ENCODE data around the gene SRSF3.
A peak's percentile ranks its signal among the peaks of the same experiment; 100 is the strongest.

SRSF3 gene

DNA sequence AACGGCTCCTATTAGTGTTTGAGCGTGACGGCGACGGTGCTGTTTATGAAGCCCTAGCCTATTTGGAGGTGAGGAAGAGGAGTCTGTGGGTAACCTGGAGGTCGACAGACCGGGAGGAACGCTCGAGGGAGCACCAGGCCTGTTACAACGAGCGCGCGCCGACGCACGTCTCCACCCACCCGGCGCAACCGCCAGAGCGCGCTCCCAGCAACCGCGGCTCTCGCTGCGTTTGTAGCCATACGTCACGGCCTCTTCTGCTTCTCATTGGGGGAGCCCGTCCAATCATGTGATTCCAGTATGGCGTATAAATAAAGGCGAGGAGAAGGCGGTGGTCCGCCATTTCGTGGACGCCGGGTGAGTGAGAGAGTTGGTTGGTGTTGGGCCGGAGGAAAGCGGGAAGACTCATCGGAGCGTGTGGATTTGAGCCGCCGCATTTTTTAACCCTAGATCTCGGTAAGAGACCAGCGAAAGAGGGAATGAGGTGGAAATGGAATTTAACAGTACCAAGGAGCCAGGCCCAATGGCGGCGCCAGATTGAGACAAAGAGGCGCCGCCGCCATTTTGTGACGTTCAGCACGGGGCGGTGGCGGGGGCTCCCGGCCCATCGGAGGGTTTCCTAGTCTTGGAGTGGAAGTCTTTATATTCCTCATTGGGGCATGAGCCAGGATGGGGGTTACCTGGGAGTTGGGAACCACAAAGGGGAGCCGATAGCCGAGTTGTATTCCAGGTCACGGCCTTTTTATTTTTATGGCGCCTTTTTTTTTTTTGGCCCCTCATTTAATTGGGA lies at the start of gene SRSF3:
Gene SRSF3 (plus strand): TSS at position 334 of the 787 bp plus-strand sequence. CDS start 2,401 bp downstream, outside the sequence.
- Histone ChIP-seq H4K20me1 (ENCODE audit: control insufficient read depth, insufficient read depth, low read depth, low read length) (peaks cover 45% of the 10 kb centered on the region), H3F3A (ENCODE audit: control insufficient read depth, insufficient read depth) (peaks cover 76% of the 10 kb centered on the region), H3K4me1 (ENCODE audit: control insufficient read depth, low read length) (peaks cover 67% of the 10 kb centered on the region), H3K27me3 (ENCODE audit: control insufficient read depth, low read length) (no peaks in the 10 kb centered on the region), H3K79me2 (ENCODE audit: control insufficient read depth, low read length) (peaks cover 52% of the 10 kb centered on the region), H3K36me3 (ENCODE audit: control insufficient read depth, low read length) (peaks cover 51% of the 10 kb centered on the region), H3K9me2 (replicated peaks; ENCODE audit: control insufficient read depth, low read length) (no peaks in the 10 kb centered on the region), H3K4me3 (ENCODE audit: low read length) (peak within 1 kb of the TSS; percentile 95), H3K27ac (ENCODE audit: low read depth, low read length) (peak within 1 kb of the TSS; percentile 99), H3K9me3 (ENCODE audit: control insufficient read depth, insufficient read depth, low read length) (no peaks in the 10 kb centered on the region), H3K4me2 (ENCODE audit: low read length) (peak within 1 kb of the TSS; percentile 97)
- TF ChIP-seq CTCF (IDR thresholded peaks at IDR 0.05; ENCODE audit: low read depth, low read length, poor library complexity, severe bottlenecking) (peak; percentile 42), EZH2phosphoT487 (IDR thresholded peaks at IDR 0.05; ENCODE audit: borderline replicate concordance, low read length) (no peak)

DNA sequence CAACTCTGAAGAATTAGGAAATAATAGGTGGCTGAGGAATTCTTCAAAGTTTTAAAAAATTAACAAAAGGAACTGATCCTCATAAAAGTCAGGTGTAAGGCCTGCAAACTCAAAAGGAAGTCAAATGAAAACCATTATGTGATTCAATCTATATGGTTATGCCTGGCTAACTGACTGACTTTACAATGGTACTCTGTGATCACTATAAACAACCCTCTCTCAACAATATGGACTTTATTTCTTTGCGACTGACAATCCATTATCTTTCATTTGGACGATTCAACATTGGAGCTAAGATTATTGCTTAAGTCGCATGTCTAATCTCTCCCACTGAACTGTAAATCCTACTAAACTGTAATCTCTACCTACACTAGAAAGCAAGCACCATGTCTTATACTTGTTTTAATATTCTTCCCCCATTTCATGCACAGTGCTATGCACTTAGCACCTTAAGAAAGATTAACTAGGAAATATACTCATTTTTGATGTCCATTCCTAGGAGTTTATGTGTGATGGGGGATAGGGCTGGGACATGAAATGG lies 48.3 kb upstream of the SRSF3 start:
- peaks cover 63% of the 10 kb centered on the region for H3K79me2 ChIP-seq (ENCODE audit: control insufficient read depth, low read length)

GRCh38 chr6:36546308-36546919 lies 47.7 kb upstream of the SRSF3 start:
- Histone ChIP-seq H3K4me3 (ENCODE audit: low read length) (peak overlapping the region; percentile 90), H3K27me3 (ENCODE audit: control insufficient read depth, low read length) (no peaks in the 10 kb centered on the region), H3K4me2 (ENCODE audit: low read length) (peak overlapping the region; percentile 81), H4K20me1 (ENCODE audit: control insufficient read depth, insufficient read depth, low read depth, low read length) (no peaks in the 10 kb centered on the region), H3K27ac (ENCODE audit: low read depth, low read length) (peak overlapping the region; percentile 86), H3K4me1 (ENCODE audit: control insufficient read depth, low read length) (peaks cover 60% of the 10 kb centered on the region), H3F3A (ENCODE audit: control insufficient read depth, insufficient read depth) (peaks cover 6% of the 10 kb centered on the region; the same call in 1 of the 2 replicates), H3K79me2 (ENCODE audit: control insufficient read depth, low read length) (peaks cover 57% of the 10 kb centered on the region), H3K9me2 (replicated peaks; ENCODE audit: control insufficient read depth, low read length) (no peaks in the 10 kb centered on the region), H3K36me3 (ENCODE audit: control insufficient read depth, low read length) (peaks cover 36% of the 10 kb centered on the region), H3K9me3 (ENCODE audit: control insufficient read depth, insufficient read depth, low read length) (no peaks in the 10 kb centered on the region)
- TF ChIP-seq EZH2phosphoT487 (IDR thresholded peaks at IDR 0.05; ENCODE audit: borderline replicate concordance, low read length) = no peak
- TF ChIP-seq CTCF (IDR thresholded peaks at IDR 0.05; ENCODE audit: low read depth, low read length, poor library complexity, severe bottlenecking) = no peak

More for the DNA sequence above, 48.3 kb upstream of the SRSF3 start:
- Histone ChIP-seq H3K27ac (ENCODE audit: low read depth, low read length) (peak overlapping the region; percentile 86), H3K4me3 (ENCODE audit: low read length) (peak overlapping the region; percentile 90), H3K27me3 (ENCODE audit: control insufficient read depth, low read length) (no peaks in the 10 kb centered on the region), H4K20me1 (ENCODE audit: control insufficient read depth, insufficient read depth, low read depth, low read length) (no peaks in the 10 kb centered on the region), H3K36me3 (ENCODE audit: control insufficient read depth, low read length) (peaks cover 39% of the 10 kb centered on the region), H3K9me3 (ENCODE audit: control insufficient read depth, insufficient read depth, low read length) (no peaks in the 10 kb centered on the region), H3K4me2 (ENCODE audit: low read length) (peak overlapping the region; percentile 81), H3K9me2 (replicated peaks; ENCODE audit: control insufficient read depth, low read length) (no peaks in the 10 kb centered on the region), H3K4me1 (ENCODE audit: control insufficient read depth, low read length) (peaks cover 54% of the 10 kb centered on the region), H3F3A (ENCODE audit: control insufficient read depth, insufficient read depth) (peaks cover 6% of the 10 kb centered on the region; the same call in 1 of the 2 replicates)
- no peak for TF ChIP-seq CTCF (IDR thresholded peaks at IDR 0.05; ENCODE audit: low read depth, low read length, poor library complexity, severe bottlenecking)
- no peak for TF ChIP-seq EZH2phosphoT487 (IDR thresholded peaks at IDR 0.05; ENCODE audit: borderline replicate concordance, low read length)

Data from DOHH2 (cell line).